Right renal cortex interstitium (tissue), 3 donors: ENCODE measurements around the gene CPE. TPM values are rescaled to one million over a fixed set of nuclear protein-coding genes. Genes with fewer than 3 reads are reported as not detected.

Experiments used
- DNase-seq, 3 donors: peaks; one replicate each; pipeline ENCODE4 v3.0.0-alpha.2; 2013; ENCODE audit warnings: low read depth in 3 of 3, low spot score in 2 of 3
- polyA plus RNA-seq, 3 donors: library from polyadenylated mRNA; unstranded; fragments of 120-200 nt; gene quantifications; one replicate each; pipeline ENCODE4 v1.2.1, GENCODE V29; 2013; ENCODE audit not compliant: insufficient read length in 3 of 3

CPE gene
- polyA plus RNA-seq, 3 donors: 124 to 167 (median 151) TPM

DNA sequence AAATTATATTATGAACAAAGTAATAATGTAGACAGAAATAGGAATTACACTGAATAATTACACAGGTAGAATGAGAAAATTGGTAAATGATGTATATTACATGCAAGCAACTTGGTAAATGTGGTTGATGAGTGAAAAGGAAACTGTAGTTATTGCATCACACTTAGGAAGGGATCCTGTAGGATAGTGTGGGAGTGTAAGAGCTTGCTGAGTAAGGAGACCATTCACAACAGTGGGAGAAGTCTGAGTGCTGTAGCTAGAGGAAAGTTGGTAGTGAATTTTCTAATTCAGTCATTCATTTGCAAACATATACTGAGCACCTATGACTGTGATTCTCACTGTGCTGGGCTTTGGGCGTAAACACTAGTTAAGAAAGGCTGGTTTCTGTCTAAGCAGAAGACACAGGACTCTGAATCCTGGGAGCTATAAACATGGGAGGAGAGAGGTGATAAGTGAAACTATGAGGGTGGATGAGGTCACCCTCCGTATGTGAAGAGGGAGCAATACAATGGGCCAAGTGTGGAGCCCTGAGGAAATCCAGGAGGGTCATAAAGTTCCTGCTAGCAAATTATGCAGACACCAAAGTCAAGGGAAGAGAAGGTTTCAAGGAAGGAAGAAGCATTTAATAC is 14.2 kb upstream of the CPE start:
- no peak for DNase-seq

- DNase-seq: no peak
These were observed 11.8 kb upstream of the CPE start for GRCh38 chr4:165367040-165367439.

GRCh38 chr4:165368114-165368513 is 10.7 kb upstream of the CPE start:
- no peak for DNase-seq

- DNase-seq: no peak
These were observed 10.2 kb upstream of the CPE start for GRCh38 chr4:165368567-165368966.

GRCh38 chr4:165369522-165369921 is 9.3 kb upstream of the CPE start:
- no peak for DNase-seq

DNA sequence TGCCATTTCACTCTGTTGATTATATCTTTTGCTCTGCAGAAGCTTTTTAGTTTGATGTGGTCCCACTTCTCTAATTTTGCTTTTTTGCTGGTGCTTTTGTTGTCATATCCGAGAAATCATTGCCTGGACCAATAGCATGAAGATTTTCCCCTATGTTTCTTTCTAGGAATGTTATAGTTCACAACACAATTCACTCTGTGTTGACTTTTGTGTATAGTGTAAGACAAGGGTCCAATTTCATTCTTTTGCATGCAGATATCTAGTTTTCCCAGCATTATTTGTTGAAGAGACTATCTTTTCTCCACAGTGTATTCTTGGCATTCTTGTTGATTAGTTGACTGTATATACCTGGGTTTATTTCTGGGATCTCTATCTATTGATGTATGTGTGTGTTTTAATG is 8.3 kb upstream of the CPE start:
- no peak for DNase-seq

DNA sequence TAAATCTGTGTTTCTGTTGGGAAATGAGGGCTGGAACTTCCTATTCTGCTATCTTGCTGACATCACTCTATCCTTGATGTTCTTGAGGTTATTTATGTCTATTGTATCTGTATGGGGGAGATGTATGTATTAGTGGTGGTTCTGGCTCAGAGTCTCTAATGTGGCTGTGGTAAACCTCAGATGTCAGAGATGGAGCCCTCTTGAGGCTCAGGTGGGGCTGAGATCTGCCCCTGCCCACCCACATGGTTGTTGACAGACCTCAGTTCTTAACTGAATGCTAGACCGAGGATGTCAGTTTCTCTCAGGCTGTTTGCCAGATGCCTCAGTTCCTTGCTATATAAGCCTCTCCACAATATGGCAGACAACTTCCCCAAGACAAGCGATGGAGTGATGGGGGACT is 3.3 kb upstream of the CPE start:
- no peak for DNase-seq

DNA sequence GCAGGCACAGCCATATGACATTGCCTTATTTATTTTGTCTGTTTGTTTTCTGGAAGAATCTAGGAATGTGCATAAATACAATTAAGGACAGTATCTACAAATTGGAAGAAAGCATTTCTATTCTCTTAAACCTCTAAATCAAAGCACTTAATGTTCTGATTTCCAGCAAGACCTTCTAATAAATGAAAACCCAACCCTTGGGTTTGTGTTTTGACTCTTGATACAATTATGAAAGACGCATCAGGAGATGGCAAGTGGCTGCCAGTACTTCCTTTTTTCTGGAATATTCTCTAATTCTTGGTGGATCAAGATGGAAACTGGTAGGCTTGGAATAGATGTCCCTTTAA is 437 bp upstream of the CPE start:
- no peak for DNase-seq

DNA sequence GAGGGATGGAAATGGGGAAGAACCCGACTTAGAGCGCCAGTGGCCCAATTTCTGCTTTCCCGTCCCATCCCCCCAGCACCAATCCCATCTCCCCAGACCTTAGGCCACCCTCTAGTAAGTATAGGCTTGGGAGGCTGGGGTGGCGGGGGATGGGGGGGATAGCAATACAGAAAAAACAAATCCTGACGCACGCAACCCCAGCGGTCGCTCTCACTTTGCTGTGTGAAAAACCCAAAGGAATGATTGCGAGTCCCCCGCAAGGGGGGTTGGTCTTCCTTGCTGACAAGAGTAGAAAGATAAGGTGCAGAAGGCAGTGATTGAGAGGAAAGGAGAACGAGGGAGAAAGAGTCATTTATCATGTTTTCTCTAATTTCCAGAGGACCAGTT is 863 bp downstream of the CPE start:
- no peak for DNase-seq

DNA sequence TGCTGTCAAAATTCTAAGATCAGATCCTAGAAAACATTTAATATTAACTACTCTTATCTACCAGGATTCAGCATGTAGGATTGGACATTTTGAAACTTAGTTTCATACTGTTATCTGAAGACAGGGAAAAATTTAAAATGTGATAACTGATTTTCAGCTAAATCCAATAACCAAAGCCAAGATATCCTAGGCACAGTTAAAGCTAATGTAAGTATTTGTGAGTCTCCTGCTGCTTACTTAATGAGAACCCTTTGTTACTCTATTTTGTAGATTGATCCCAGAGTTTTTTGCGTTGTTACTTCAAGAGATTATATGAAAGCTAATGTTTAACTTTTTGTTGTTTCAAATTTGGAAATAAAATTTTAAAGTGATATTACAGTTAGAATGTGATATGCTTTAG is 2.0 kb downstream of the CPE start:
- DNase-seq: no peak

GRCh38 chr4:165381821-165382373 is 3.1 kb downstream of the CPE start:
- no peak for DNase-seq

- DNase-seq: no peak
These were observed 3.8 kb downstream of the CPE start for GRCh38 chr4:165382640-165383039.

- no peak for DNase-seq
These were observed 4.8 kb downstream of the CPE start for GRCh38 chr4:165383591-165384073.

DNA sequence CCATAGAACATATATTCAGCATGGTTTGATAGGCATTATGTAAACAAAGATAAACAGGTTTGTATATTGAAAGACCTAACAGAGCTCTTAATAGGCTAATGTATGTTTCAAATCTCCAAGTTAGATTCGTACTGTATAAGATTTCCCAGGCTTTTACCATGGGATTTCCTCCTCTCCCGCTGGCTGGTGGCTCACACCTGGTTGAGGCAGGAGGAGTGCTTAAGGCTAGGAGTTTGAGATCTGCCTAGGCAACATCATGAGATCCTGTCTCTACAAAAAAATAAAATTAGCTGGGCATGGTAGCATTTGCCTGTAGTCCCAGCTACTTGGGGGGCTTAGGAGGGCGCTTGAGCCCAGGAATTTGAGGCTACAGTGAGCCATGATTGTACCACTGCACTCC is 5.4 kb downstream of the CPE start:
- DNase-seq: no peak

DNA sequence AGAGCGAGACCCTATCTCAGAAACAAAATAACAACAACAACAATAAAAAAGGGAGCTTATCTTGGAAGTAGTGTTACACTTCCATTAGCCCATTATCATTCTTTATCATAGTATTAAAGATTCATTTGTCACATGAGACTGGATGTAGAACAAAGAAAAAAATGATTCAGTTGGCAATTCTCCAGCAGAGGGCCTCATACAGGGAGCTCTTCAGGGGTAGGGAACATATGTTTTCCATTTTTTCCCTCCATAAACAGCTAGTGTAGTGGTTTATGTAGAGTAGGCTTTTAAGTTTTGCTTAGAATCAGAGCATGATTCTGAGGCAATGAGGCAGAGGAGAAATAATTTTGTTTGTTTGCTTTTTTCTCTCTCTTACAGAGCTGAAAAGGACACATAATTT is 5.8 kb downstream of the CPE start:
- DNase-seq: no peak

GRCh38 chr4:165385126-165385525 is 6.3 kb downstream of the CPE start:
- no peak for DNase-seq

- no peak for DNase-seq
These were observed 7.5 kb downstream of the CPE start for GRCh38 chr4:165386328-165386727.

DNA sequence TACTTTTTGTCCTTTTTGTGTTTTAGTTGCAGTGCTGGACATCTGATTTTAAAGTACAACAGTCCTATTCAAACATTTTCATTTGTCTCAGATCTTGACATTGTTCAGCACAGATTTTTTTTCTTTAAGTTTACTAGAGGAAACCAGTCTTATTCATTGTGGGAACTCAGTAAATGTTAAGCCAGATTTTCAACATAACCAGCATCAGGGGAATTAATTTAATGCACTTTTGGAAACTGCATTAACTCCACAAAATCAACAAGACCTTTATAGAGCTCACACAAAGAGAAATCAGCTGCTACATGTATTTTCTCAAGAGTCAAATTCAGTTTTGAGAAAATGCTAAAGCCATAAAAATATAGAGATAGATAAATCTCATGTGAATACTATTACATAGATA is 9.9 kb downstream of the CPE start:
- no peak for DNase-seq

GRCh38 chr4:165393051-165393450 is 14.2 kb downstream of the CPE start:
- DNase-seq: no peak

GRCh38 chr4:165393704-165394103 is 14.9 kb downstream of the CPE start:
- DNase-seq: no peak

DNA sequence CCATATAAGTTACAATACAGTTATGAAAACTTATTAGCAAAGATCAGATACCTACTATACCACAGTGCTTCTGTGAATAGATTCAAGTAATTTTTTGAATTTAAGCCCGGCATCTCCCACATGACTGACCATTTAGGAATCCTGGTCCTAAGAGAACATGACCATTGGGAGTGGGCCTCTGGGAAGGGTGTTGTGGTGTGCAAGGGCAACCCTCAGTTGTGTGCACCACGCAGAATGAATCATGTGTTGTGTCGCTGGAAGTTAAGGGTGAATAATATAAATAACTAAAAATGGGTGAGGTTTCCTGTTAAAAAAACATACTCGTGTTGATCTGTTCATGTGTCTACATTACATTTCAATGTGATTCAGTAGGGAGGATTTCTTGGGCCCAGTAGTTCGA is 15.5 kb downstream of the CPE start:
- DNase-seq: no peak

DNA sequence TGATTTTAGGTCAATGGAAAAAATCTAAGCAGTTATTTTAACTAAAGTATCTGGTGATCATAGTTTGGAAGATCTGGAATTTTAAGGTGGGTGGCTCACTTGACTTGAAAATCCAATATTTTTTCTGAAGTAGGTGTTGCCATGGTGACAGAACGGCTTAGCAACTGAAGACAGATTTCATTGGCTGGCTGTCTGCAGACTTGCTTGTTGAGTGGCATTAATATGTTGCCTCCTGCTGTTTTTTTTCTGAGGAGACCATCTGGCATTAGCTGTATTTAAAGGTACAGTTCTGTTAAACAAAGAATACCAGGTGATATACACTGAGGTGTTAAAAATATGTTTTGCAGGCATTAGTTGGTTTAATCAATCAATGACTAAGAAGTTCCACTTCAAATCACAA is 19.8 kb downstream of the CPE start:
- no peak for DNase-seq

- DNase-seq: no peak
These were observed 23.6 kb downstream of the CPE start for GRCh38 chr4:165402375-165402774.
